Measurements from ENCODE around the gene BACE1. TPM values are rescaled to one million over a fixed set of nuclear protein-coding genes. Genes with fewer than 3 reads are reported as not detected.

The BACE1 gene
- polyA plus RNA-seq, 1 donor (not counting 4 experiments of a cell fraction or from before 2014, with no cell fraction given) = 8.5 TPM

DNA sequence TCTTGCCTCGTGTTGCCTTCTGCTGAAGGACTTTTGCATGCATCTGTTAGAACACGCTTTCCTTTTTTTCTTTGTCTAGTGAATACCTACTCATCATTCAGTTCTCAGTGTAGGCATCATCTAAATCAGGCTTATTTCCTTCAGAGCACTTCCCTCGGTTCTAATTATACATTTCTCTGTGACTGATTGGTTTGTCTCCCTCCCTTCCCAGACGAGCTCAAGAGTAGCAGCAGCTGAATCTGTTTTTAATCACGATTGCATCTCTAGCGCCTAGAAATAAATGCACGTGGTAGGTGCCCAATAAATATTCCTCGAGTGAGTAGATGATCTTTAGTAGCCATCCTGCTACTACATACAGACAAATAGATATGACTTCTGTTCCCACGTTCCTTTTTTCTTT, 17.9 kb upstream of the BACE1 start:
- no peaks in the 10 kb centered on the region for H3K27me3 ChIP-seq (ENCODE audit: control insufficient read depth, extremely low read depth, insufficient read depth, low read length)
- no peak for FAIRE-seq
- H4K20me1 ChIP-seq (ENCODE audit: control insufficient read depth, extremely low read depth, insufficient read depth, low read length) = no peaks in the 10 kb centered on the region
- H3K9me3 ChIP-seq (ENCODE audit: control insufficient read depth, low read depth, low read length) = no peaks in the 10 kb centered on the region
- dilution Hi-C loops (cut with MboI; ENCODE audit: extremely low pct_ligation_motif_present, low sequenced_read_pairs) = no loop called here
- H3K27ac ChIP-seq (ENCODE audit: control insufficient read depth, insufficient read depth, low read length) = no peak overlapping the region
- H3K4me2 ChIP-seq (ENCODE audit: control insufficient read depth, extremely low read depth, insufficient read depth, low read depth, low read length) = no peak overlapping the region
- H2AFZ ChIP-seq (ENCODE audit: control insufficient read depth, low read length) = no peak overlapping the region
- no peak overlapping the region for H3K4me3 ChIP-seq (ENCODE audit: control insufficient read depth in 2 of 3, extremely low read depth in 1 of 3, insufficient read depth in 2 of 3, low read depth in 1 of 3, low read length in 3 of 3)
- TF ChIP-seq CTCF (optimal IDR thresholded peaks at IDR 0.05 in 1 of 3, IDR thresholded peaks at IDR 0.05 in 1 of 3, conservative IDR thresholded peaks at IDR 0.05 in 1 of 3; ENCODE audit: extremely low read depth in 1 of 3, insufficient read depth in 2 of 3, low read length in 3 of 3) (no peak), EZH2 (IDR thresholded peaks at IDR 0.05; ENCODE audit: low read length) (no peak)
- peaks cover 5% of the 10 kb centered on the region for H3K79me2 ChIP-seq (ENCODE audit: control insufficient read depth, insufficient read depth, low read length)
- no peak for DNase-seq (ENCODE audit: low read depth, low spot score)
- peaks cover 8% of the 10 kb centered on the region for H3K4me1 ChIP-seq (ENCODE audit: control insufficient read depth, extremely low read depth, insufficient read depth, low read length)
- no peaks in the 10 kb centered on the region for H3K9me1 ChIP-seq (ENCODE audit: control insufficient read depth, extremely low read depth, insufficient read depth, low read length)
- H3K36me3 ChIP-seq (ENCODE audit: control insufficient read depth in 2 of 2, extremely low read depth in 1 of 2, insufficient read depth in 2 of 2, low read length in 2 of 2) = peaks cover 3 to 15% of the 10 kb centered on the region in 2 experiments
- H3K9ac ChIP-seq (ENCODE audit: control insufficient read depth, extremely low read depth, insufficient read depth, low read length) = no peak overlapping the region

DNA sequence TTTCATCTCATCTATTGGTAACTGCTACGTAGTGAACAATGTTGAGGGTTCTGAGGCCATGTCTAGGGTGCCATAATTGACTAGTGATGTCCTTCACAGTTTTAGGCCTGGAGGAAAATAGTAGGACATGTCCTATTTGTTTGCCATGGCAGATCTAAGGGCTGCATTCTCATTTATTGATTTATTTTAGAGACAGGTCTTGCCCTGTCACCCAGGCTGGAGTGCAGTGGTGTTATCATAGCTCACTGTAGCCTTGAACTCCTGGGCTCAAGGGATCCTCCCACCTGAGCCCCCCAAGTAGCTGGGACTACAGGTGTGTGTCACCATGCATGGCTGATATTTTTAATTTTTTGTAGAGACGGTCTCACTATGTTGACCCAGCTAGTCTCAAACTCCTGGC, 16.8 kb upstream of the BACE1 start:
- no peaks in the 10 kb centered on the region for H3K9me1 ChIP-seq (ENCODE audit: control insufficient read depth, extremely low read depth, insufficient read depth, low read length)
- H3K9me3 ChIP-seq (ENCODE audit: control insufficient read depth, low read depth, low read length) = no peaks in the 10 kb centered on the region
- dilution Hi-C loops (cut with MboI; ENCODE audit: extremely low pct_ligation_motif_present, low sequenced_read_pairs) = no loop called here
- FAIRE-seq (no peak), DNase-seq (ENCODE audit: low read depth, low spot score) (no peak)
- no peak overlapping the region for H3K4me3 ChIP-seq (ENCODE audit: control insufficient read depth in 2 of 3, extremely low read depth in 1 of 3, insufficient read depth in 2 of 3, low read depth in 1 of 3, low read length in 3 of 3)
- peaks cover 13% of the 10 kb centered on the region for H3K4me1 ChIP-seq (ENCODE audit: control insufficient read depth, extremely low read depth, insufficient read depth, low read length)
- TF ChIP-seq EZH2 (IDR thresholded peaks at IDR 0.05; ENCODE audit: low read length) (no peak), CTCF (optimal IDR thresholded peaks at IDR 0.05 in 1 of 3, IDR thresholded peaks at IDR 0.05 in 1 of 3, conservative IDR thresholded peaks at IDR 0.05 in 1 of 3; ENCODE audit: extremely low read depth in 1 of 3, insufficient read depth in 2 of 3, low read length in 3 of 3) (no peak)
- no peak overlapping the region for H2AFZ ChIP-seq (ENCODE audit: control insufficient read depth, low read length)
- H3K27ac ChIP-seq (ENCODE audit: control insufficient read depth, insufficient read depth, low read length) = no peak overlapping the region
- H3K4me2 ChIP-seq (ENCODE audit: control insufficient read depth, extremely low read depth, insufficient read depth, low read depth, low read length) = no peak overlapping the region
- no peak overlapping the region for H3K9ac ChIP-seq (ENCODE audit: control insufficient read depth, extremely low read depth, insufficient read depth, low read length)
- peaks cover 0 to 12% of the 10 kb centered on the region in 2 experiments for H3K36me3 ChIP-seq (ENCODE audit: control insufficient read depth in 2 of 2, extremely low read depth in 1 of 2, insufficient read depth in 2 of 2, low read length in 2 of 2)
- H3K27me3 ChIP-seq (ENCODE audit: control insufficient read depth, extremely low read depth, insufficient read depth, low read length) = no peaks in the 10 kb centered on the region
- H4K20me1 ChIP-seq (ENCODE audit: control insufficient read depth, extremely low read depth, insufficient read depth, low read length) = no peaks in the 10 kb centered on the region
- H3K79me2 ChIP-seq (ENCODE audit: control insufficient read depth, insufficient read depth, low read length) = peaks cover 8% of the 10 kb centered on the region
